ENCODE data around the gene KCTD10.

KCTD10 gene

DNA sequence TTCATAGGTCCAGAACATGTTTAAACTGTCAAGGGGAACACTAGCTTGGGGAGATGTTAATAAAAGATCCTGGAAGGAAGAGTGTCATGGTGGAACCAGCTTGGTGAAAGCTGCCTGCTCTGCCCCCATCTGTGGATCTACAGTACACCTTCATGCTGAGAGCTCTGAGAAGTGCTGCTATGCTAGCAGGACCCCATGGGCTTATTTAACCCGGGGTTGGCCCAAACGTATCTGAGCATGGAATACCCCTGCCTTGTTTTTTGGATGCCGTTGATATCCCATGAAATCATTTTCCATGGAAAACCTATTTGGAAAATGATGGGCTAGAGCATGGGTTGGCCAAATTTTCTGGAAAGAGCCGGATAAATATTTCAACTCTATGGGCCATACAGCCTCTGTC is 14.6 kb upstream of the KCTD10 start:
- TF ChIP-seq, protein P1, sequence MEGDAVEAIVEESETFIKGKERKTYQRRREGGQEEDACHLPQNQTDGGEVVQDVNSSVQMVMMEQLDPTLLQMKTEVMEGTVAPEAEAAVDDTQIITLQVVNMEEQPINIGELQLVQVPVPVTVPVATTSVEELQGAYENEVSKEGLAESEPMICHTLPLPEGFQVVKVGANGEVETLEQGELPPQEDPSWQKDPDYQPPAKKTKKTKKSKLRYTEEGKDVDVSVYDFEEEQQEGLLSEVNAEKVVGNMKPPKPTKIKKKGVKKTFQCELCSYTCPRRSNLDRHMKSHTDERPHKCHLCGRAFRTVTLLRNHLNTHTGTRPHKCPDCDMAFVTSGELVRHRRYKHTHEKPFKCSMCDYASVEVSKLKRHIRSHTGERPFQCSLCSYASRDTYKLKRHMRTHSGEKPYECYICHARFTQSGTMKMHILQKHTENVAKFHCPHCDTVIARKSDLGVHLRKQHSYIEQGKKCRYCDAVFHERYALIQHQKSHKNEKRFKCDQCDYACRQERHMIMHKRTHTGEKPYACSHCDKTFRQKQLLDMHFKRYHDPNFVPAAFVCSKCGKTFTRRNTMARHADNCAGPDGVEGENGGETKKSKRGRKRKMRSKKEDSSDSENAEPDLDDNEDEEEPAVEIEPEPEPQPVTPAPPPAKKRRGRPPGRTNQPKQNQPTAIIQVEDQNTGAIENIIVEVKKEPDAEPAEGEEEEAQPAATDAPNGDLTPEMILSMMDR (IDR thresholded peaks at IDR 0.05; ENCODE audit: low read depth, low read length, missing control alignments), result no peak
- H3K4me3 ChIP-seq (ENCODE audit: low read depth, low read length), result no peak overlapping the region
- in situ Hi-C loops (cut with HindIII; ENCODE audit: low sequenced_read_pairs), result no loop called here
- no peak for DNase-seq (ENCODE audit: low read depth)

DNA sequence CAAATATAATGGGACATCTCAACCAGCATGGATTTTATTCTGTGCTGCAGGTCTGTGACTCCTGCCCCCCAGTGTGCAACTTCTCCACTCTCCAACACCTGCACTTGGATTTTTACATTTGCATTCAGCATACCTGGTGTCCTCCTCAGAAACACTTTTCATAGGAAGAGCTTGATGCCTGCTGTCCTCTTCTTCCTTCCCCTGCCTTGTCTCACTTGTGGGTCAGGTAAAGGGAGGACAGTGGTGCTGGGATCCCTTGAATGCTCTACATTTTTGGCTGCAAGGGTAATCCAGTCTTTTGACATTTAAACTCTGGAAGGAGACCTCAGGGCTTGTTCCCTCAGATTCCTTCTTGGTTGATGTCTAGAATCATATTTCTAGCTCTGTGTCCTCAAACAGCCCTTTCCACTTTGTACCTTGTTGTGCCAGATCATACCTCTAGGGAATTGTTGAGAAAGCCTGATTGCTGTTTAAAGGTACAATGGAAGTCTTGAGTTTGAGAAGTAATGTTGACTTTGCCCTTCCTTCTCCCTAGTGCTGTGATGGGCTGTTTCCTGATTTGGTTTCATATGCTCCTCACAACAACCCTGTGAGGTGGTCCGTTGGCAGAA is 13.0 kb upstream of the KCTD10 start:
- in situ Hi-C loops (cut with HindIII; ENCODE audit: low sequenced_read_pairs), result no loop called here
- TF ChIP-seq, protein P1 (IDR thresholded peaks at IDR 0.05; ENCODE audit: low read depth, low read length, missing control alignments), result no peak
- no peak overlapping the region for H3K4me3 ChIP-seq (ENCODE audit: low read depth, low read length)
- no peak for DNase-seq (ENCODE audit: low read depth)

GRCh38 chr12:109489016-109489954 is 12.2 kb upstream of the KCTD10 start:
- H3K4me3 ChIP-seq (ENCODE audit: low read depth, low read length), result no peak overlapping the region
- DNase-seq (ENCODE audit: low read depth), result no peak
- in situ Hi-C loops (cut with HindIII; ENCODE audit: low sequenced_read_pairs), result no loop called here
- TF ChIP-seq, protein P1 (IDR thresholded peaks at IDR 0.05; ENCODE audit: low read depth, low read length, missing control alignments), result no peak

DNA sequence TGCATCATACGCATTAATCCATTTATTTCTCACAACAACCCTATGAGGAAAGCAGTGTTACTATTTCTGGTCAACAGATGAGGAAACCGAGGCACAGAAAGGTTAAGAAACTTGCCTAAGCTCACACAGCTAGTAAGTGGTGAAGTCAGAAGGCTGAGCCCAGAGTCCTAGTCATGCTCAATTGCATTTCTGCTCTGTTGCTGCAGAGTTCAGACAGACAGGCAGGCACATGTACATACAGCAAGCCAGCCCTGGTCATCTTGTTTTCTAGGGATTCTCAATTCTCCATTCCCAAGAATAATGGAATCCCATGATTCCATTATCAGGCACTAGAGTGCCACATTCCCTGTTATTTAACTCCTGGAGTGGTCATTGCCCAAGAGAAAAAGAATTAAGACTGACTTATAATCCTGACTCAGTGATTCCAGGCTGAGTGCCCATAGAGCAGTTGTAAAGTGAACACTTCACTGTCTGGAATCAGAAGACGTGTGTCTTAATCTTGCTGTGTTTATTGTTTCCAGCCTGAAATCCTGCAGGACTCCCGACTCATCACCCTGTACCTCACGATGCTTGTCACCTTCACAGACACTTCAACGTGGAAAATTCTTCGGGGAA is 11.1 kb upstream of the KCTD10 start:
- no peak overlapping the region for H3K4me3 ChIP-seq (ENCODE audit: low read depth, low read length)
- TF ChIP-seq, protein P1 (IDR thresholded peaks at IDR 0.05; ENCODE audit: low read depth, low read length, missing control alignments), result no peak
- in situ Hi-C loops (cut with HindIII; ENCODE audit: low sequenced_read_pairs), result no loop called here
- DNase-seq (ENCODE audit: low read depth), result no peak

DNA sequence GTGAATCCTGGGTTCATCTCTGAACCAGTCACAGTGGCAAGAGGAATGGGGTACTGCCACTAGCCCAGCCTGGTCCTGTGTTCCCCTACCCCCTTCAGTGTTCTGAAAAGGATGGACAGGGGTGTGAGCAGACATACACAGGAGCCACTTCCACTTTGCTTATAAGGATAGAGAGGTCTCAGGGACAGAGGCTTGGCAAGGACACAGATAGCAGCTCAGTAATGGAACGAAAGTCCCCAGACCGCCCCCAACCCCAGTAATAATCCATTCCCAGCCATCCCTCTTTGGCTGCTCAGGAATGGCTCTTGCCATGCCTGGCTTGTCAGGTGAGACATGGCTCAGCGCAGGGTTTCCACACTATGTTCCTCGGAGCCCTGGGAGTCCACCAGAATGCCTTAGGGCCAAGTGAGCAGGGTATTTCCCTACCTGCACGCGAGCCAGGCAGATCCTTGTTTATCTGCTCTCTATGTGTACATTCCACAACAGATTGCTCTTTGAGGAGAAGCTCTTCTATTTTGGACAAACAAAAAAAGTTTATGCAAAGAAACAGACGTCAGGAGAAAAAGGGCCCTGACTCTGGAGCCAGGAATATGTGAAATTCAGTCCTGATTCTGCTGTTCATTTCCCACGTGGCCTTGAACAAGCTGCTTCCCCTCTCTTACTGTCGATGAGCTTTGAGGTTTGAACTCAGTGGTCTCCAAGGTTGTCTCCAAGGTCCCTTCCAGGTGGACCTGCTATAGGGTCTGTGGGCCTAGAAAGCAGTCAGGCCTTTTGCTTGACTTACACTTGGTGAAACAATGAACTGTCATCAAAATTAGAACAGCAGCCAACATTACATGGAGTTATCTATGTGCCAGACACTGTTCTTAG is 10.3 kb upstream of the KCTD10 start:
- TF ChIP-seq, protein P1 (IDR thresholded peaks at IDR 0.05; ENCODE audit: low read depth, low read length, missing control alignments), result no peak
- DNase-seq (ENCODE audit: low read depth), result no peak
- in situ Hi-C loops (cut with HindIII; ENCODE audit: low sequenced_read_pairs), result no loop called here
- no peak overlapping the region for H3K4me3 ChIP-seq (ENCODE audit: low read depth, low read length)

- DNase-seq (ENCODE audit: low read depth), result no peak
- in situ Hi-C loops (cut with HindIII; ENCODE audit: low sequenced_read_pairs), result no loop called here
- TF ChIP-seq, protein P1 (IDR thresholded peaks at IDR 0.05; ENCODE audit: low read depth, low read length, missing control alignments), result no peak
- H3K4me3 ChIP-seq (ENCODE audit: low read depth, low read length), result no peak overlapping the region
Observed at GRCh38 chr12:109485201-109485600, 8.1 kb upstream of the KCTD10 start.

Data from astrocyte of the cerebellum (primary cell).